NCI-H226 (cell line): ENCODE data around the gene TTC23.

ENCODE experiments used
- DNase-seq: peaks from one replicate; pipeline ENCODE4 v3.0.0-alpha.2; 2015

Gene TTC23, protein sequence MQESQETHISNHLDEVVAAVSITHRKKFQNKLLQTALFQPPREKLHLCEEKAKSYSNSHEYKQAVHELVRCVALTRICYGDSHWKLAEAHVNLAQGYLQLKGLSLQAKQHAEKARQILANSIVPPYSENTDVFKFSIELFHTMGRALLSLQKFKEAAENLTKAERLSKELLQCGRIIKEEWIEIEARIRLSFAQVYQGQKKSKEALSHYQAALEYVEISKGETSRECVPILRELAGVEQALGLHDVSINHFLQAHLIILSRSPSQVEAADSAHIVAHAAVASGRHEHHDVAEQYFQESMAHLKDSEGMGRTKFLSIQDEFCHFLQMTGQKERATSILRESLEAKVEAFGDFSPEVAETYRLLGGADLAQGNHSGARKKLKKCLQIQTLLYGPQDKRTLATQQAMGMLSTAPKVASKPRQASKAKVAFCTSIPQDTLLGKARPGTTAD

GRCh38 chr15:99249270-99249841 lies at the start of gene TTC23:
TTC23 (minus strand) TSS chr15:99249581; CDS start chr15:99228712, 20,869 bp downstream.
- DNase-seq = peak; percentile 95

DNA sequence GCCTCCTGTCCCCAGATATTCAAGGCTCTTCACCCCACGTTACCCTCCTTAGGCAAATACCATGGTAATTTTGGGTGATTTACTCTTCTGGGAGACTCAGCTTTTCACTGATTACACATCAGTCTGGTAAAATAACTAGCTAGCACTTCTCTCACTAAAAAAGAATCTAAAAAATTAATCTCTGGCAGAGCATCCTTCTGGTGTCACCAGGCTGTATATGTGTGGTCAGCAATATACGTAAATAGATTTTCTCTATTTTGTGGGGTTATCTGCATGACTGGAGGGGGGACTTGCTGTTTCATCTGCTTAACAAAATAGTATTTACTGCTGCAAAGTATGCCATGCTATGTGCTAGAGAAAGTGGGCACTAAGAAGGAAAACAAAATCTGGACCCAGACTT lies 47.0 kb upstream of the TTC23 start:
- DNase-seq = no peak

- DNase-seq = no peak
Measured at GRCh38 chr15:99295840-99296239, 46.5 kb upstream of the TTC23 start.

DNA sequence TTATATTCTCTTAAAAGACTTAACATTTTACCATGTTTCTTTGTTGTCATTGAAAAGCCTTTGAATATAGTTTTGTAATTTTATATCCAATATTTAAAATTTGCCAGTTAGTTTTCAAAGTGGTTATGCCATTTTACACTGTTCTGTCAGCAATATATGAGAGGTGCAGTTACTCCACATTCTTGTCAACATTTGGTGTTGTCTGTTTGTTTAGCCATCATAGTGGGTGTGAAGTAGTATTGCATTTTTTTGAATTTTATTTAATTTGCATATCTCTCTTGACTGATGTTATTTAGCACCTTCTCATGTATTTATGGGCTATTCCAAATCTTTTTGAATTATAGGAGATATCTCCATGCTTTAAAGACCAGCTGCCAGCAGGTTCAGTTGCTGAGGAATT lies 42.3 kb upstream of the TTC23 start:
- DNase-seq = no peak

DNA sequence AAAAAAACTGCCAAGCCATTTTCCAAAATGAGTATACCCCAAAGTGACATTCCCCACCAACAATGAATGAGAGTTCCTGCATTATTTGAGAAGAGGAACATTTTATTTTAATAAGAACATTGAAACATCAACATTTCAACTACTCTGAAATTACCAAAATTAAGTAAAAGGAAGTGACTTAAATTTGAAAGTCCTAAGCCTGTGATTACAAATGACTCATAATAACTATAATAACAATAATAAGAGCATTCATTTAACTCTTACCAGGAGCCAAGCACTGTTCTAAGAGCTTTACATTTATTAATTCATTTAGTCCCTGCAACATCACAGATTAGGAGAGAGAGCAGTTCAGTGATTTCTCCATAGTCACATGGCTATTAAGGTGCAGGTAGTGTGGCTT lies 34.3 kb upstream of the TTC23 start:
- DNase-seq = no peak

DNA sequence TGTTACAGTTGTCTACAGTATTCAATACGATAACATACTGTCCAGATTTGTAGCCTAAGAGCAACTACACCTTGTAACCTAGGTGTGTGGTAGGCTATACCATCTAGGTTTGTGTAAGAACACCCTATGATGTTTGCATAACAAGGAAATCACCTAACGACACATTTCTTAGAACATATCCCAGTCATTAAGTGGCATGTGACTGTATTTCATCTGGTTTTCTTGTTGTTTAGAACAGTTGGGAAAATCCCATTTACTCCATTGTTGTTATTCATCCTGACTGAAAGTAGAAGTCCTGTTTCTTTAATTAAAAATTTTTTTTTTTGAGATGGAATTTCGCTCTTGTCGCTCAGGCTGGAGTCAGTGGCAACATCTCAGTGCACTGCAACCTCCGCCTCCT lies 33.2 kb upstream of the TTC23 start:
- no peak for DNase-seq

DNA sequence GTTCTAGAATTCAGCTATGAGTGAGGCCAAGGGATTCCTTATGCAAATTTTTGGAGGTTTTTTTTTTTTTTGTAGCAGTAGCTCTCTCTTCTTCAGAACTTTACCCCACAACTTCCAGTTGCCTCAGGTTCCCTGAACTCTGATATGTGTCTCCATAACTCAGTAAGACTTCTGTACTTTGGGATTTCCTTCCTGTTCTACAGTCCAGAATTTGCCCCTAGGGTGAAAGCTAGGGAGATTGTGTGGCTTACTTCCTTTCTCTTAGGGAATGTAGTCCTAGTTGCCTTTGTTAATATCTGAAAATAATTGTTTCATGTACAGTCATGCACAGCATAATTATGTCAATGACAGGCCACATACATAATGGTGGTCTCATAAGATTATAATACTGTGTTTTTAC lies 32.7 kb upstream of the TTC23 start:
- peak; percentile 41 for DNase-seq

GRCh38 chr15:99279827-99280226 lies 30.4 kb upstream of the TTC23 start:
- no peak for DNase-seq

DNA sequence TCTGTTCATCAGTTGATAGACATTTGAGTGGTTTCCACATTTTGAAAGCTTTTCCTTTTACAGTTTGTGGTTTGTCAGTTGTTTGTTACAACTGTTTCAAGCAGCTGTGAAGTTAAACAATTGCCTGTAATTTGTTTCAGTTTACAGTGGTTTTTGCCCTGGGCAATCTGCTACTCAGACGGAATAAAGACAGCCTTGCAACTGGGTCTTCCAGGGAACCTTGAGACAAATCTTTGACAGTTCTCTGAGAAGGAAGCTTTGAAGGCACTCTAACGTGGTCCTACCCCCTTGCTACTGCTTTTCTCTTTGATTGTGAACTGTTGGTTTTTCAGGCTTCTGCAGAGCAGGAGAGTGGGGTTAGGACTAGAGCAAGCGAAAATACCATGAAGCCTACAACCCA lies 29.9 kb upstream of the TTC23 start:
- no peak for DNase-seq

- no peak for DNase-seq
Measured at GRCh38 chr15:99275525-99276128, 26.2 kb upstream of the TTC23 start.

GRCh38 chr15:99275061-99275460 lies 25.7 kb upstream of the TTC23 start:
- DNase-seq = no peak

DNA sequence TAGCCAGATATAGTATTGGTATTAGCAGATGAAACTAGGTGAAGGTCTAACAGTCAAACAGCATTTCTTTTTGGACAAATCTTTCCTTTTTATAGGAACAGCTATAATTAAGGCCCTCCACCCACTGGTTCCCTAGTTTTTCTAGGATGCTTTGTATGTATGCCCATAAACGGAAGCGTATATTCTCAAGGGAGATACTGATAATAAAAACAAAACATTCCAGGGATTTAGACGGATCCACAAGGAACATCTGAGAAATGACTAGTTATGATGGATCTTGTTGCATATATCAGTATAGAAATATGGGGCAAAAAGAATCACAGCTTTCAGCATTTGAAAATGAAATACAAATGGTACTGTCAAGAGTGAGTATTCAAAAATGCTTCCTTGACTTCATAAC lies 24.4 kb upstream of the TTC23 start:
- DNase-seq = no peak

DNA sequence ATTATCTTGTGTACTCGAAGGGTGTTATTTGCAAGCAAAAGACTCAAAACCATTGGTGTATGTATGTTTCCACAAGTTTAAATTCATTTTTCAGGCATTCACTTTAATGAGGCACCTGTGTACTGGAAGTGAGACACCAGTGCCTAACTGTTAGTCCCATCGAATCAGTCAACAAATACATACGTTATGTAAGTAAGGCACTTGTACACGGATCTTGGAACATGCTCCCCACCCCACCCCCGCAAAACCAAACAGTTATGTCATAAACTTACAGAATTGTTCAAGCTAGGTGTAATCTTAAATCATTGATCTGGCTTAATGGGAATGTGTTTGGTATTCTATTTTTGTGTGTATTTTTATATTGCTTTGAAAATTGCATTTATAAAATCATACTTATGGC lies 19.1 kb upstream of the TTC23 start:
- DNase-seq = no peak

GRCh38 chr15:99267957-99268356 lies 18.6 kb upstream of the TTC23 start:
- no peak for DNase-seq

GRCh38 chr15:99265541-99266070 lies 16.2 kb upstream of the TTC23 start:
- no peak for DNase-seq

DNA sequence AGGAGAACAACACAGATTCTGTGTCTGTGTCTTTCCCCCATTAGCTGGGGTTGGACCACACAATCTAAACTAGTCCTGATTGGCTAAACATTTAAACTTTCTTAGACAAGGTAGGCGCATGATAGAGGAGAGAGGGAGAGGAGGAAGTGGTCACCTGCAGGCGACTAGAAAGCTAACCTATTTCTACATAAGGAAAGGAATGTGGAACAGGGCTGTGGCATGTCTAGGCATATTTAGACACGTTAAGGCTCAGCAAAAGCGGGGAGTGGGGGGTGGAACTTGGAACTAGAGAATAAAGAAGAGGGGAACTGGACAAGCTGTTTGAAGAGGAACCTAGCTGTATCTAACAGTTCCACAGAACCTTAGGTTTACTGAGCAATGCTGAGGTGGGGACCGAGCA lies 14.7 kb upstream of the TTC23 start:
- no peak for DNase-seq

DNA sequence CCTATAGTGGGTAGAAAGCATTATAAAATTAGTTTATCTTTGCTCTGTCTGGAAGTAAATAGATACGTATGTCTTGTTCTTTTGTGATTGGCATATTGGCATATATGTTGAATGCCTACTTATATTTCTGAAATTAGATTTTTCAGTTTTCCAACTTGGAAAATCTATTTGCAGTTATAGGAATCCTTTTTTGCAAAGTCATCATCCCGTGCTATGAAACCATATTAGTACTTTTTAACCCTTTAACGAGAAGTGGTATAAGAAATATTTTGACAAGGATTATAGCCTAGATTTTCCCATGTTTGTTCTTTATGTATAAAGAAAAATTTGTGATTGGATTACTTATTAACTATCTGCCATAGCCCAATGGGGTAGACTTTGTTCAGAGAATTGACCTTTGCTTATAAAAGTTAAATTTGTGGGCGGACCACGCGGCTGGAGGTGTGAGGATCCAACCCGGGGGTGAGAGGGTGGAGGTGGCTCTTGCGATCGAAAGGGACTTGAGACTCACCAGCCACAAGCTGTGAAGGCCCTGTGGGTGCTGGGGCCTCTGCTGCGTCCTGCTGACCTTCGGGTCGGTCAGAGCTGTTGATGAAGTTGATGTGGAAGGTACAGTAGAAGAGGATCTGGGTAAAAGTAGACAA lies 7.8 kb upstream of the TTC23 start:
- DNase-seq = no peak

DNA sequence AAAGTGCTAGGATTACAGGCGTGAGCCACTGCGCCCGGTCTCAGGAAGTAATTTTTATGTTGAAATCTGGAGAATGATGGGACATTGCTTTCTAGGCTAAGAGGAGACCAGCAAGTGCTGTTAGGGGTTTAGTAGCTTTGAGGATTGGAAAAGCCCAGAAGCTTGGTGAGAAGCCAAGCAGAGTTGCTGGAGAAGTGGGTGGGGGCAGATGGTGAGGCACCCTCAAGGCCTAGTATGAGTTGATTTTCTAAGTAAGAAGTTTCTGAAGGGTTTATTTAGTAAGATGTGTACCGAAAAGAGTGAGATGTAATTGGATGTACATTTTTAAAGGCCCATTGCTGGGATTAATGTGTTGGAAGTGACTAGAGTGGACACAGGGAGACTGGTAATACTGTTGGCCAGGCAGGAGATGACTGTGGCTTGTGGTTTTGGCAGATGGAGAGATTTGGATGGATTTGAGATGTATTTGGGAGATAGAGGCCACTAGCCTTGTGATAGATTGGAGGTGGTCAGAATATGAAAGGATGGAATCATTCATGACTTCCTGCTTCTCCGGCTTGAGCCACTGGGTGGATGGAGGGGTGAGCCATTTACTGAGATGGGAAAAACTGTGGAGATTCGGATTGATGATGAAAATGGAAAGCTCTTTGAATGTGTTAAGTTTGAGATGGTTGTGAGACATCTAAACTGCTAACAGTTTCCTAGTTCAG lies 4.2 kb upstream of the TTC23 start:
- no peak for DNase-seq

GRCh38 chr15:99252326-99252725 lies 2.9 kb upstream of the TTC23 start:
- DNase-seq = no peak

- DNase-seq = peak; percentile 99
Measured at GRCh38 chr15:99250857-99251841, 1.8 kb upstream of the TTC23 start, which contains the start of gene LRRC28. LRRC28 (plus strand) TSS chr15:99251481; CDS start chr15:99255958, 4,477 bp downstream.

DNA sequence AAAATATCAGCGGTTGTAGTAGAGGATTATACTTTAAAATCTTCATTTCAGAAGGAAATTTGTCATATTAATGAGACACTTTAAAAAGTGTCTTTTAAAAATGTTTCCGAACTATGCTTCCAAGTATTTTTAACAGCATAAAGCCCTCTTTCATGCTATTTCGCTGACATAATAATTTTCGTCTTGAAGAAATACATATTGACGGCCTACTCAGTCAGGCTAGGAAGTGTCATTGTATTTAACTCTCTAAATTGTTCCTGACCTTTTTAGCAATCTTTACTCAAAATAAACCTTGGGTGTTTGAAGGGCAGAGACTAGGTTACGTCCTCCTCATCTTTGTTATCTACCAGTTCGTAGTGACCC lies 1.1 kb upstream of the TTC23 start:
- no peak for DNase-seq

- DNase-seq = no peak
Measured at GRCh38 chr15:99250001-99250400, 620 bp upstream of the TTC23 start.
